A549 treated with dexamethasone at 1 μM for 4 hours (cell line): Measurements from ENCODE around the gene CYP26A1. TPM values are rescaled to one million over a fixed set of nuclear protein-coding genes. Genes with fewer than 3 reads are reported as not detected.

Experiments
- total RNA-seq: library from RNA; stranded (reverse); fragments of 200-300 nt; extraction: Qiagen RNA extraction; gene quantifications from 5 replicates; pipeline ENCODE4 v1.2.3, GENCODE V29; 2022

The CYP26A1 gene, protein sequence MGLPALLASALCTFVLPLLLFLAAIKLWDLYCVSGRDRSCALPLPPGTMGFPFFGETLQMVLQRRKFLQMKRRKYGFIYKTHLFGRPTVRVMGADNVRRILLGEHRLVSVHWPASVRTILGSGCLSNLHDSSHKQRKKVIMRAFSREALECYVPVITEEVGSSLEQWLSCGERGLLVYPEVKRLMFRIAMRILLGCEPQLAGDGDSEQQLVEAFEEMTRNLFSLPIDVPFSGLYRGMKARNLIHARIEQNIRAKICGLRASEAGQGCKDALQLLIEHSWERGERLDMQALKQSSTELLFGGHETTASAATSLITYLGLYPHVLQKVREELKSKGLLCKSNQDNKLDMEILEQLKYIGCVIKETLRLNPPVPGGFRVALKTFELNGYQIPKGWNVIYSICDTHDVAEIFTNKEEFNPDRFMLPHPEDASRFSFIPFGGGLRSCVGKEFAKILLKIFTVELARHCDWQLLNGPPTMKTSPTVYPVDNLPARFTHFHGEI
- 2.5 to 3.2 TPM (median 2.6 TPM) in 5 replicates for total RNA-seq

DNA sequence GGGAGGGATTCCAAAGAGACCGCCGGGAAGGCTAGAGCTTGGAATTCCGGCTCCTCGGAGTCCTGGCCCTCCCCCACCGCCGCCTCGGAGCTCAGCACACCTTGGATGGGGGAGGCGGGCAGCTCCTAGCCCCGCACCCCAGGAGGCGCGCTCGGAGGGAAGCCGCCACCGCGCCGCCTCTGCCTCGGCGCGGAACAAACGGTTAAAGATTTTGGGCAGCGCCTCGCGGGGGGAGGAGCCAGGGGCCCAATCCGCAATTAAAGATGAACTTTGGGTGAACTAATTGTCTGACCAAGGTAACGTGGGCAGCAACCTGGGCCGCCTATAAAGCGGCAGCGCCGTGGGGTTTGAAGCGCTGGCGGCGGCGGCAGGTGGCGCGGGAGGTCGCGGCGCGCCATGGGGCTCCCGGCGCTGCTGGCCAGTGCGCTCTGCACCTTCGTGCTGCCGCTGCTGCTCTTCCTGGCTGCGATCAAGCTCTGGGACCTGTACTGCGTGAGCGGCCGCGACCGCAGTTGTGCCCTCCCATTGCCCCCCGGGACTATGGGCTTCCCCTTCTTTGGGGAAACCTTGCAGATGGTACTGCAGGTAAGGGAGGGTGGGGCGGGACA is at the start of gene CYP26A1:
Gene CYP26A1 (plus strand): TSS at position 355 of the 608 bp plus-strand sequence. CDS start 42 bp downstream, at position 397.

GRCh38 chr10:93059975-93060886 is 13.5 kb upstream of the CYP26A1 start, which contains the start of gene CYP26C1:
TSS of gene CYP26C1 (plus strand) at chr10:93060798. CDS start at chr10:93061264, 466 bp downstream.

Other genes starting within 250 kb of the CYP26A1 start
- gene EXOC6, start 225.4 kb upstream of the CYP26A1 start, total RNA-seq: 13.3 to 19.3 TPM (median 16.0 TPM) in 5 replicates
- 0.02 TPM in 1 of 5 replicates, not detected in the others for gene CYP26C1, start 13.1 kb upstream of the CYP26A1 start, total RNA-seq